ELR (cell line): Measurements from ENCODE around the gene VSIG1.
A peak's percentile ranks its signal among the peaks of the same experiment; 100 is the strongest.

Source experiments
- DNase-seq: peaks from one replicate; pipeline ENCODE4 v3.0.0-alpha.2; 2015; ENCODE audit warnings: low read depth

VSIG1 gene

GRCh38 chrX:108064613-108065012 lies 19.7 kb downstream of the VSIG1 start:
- DNase-seq, result no peak

- DNase-seq, result no peak
Observed at GRCh38 chrX:108068121-108068520, 23.3 kb downstream of the VSIG1 start.

GRCh38 chrX:108070891-108071290 lies 26.0 kb downstream of the VSIG1 start:
- peak; percentile 80 for DNase-seq

- no peak for DNase-seq
Observed at GRCh38 chrX:108071578-108071977, 26.7 kb downstream of the VSIG1 start.

GRCh38 chrX:108072746-108073145 lies 27.9 kb downstream of the VSIG1 start:
- peak; percentile 61 for DNase-seq

- no peak for DNase-seq
Observed at GRCh38 chrX:108081110-108081509, 36.2 kb downstream of the VSIG1 start.

- DNase-seq, result no peak
Observed at GRCh38 chrX:108087792-108088191, 42.9 kb downstream of the VSIG1 start.

- DNase-seq, result no peak
Observed at GRCh38 chrX:108088511-108088910, 43.6 kb downstream of the VSIG1 start.

- peak; percentile 56 for DNase-seq
Observed at GRCh38 chrX:108090491-108091263, 45.8 kb downstream of the VSIG1 start.

- DNase-seq, result peak; percentile 94
Observed at GRCh38 chrX:108091264-108091877, 46.5 kb downstream of the VSIG1 start, which contains the start of the genes ATG4A and PSMD10. Gene ATG4A, plus strand, starts transcription at chrX:108091778. Its CDS starts 49 bp downstream, at chrX:108091827. Gene PSMD10, minus strand, starts transcription at chrX:108091542. Its CDS starts 22 bp downstream, at chrX:108091520.

GRCh38 chrX:108091878-108092291 lies 47.0 kb downstream of the VSIG1 start:
- DNase-seq, result no peak

- DNase-seq, result peak; percentile 58
Observed at GRCh38 chrX:108097380-108097779, 52.5 kb downstream of the VSIG1 start.

GRCh38 chrX:108105473-108105872 lies 60.6 kb downstream of the VSIG1 start:
- no peak for DNase-seq

GRCh38 chrX:108114541-108114940 lies 69.7 kb downstream of the VSIG1 start:
- DNase-seq, result no peak

- no peak for DNase-seq
Observed at GRCh38 chrX:108117988-108118387, 73.1 kb downstream of the VSIG1 start.

- DNase-seq, result no peak
Observed at GRCh38 chrX:108121291-108121690, 76.4 kb downstream of the VSIG1 start.

- no peak for DNase-seq
Observed at GRCh38 chrX:108122748-108123147, 77.9 kb downstream of the VSIG1 start.

- DNase-seq, result no peak
Observed at GRCh38 chrX:108123591-108124366, 78.9 kb downstream of the VSIG1 start.

- DNase-seq, result no peak
Observed at GRCh38 chrX:108126661-108127060, 81.8 kb downstream of the VSIG1 start.

GRCh38 chrX:108127152-108127551 lies 82.3 kb downstream of the VSIG1 start:
- no peak for DNase-seq
